Measurements from ENCODE around the gene ATP13A5.

The ATP13A5 gene

GRCh38 chr3:193345431-193345830, 33.1 kb downstream of the ATP13A5 start:
- no peak for DNase-seq (ENCODE audit: low spot score)

GRCh38 chr3:193344486-193344885, 34.1 kb downstream of the ATP13A5 start:
- DNase-seq (ENCODE audit: low spot score): no peak

GRCh38 chr3:193343726-193344222, 34.8 kb downstream of the ATP13A5 start:
- DNase-seq (ENCODE audit: low spot score): no peak

- no peak for DNase-seq (ENCODE audit: low spot score)
These were observed 36.0 kb downstream of the ATP13A5 start for GRCh38 chr3:193342551-193342950.

GRCh38 chr3:193335031-193335430, 43.5 kb downstream of the ATP13A5 start:
- DNase-seq (ENCODE audit: low spot score): no peak

GRCh38 chr3:193333229-193333628, 45.3 kb downstream of the ATP13A5 start:
- DNase-seq (ENCODE audit: low spot score): no peak

- no peak for DNase-seq (ENCODE audit: low spot score)
These were observed 47.9 kb downstream of the ATP13A5 start for GRCh38 chr3:193330555-193331204.

- no peak for DNase-seq (ENCODE audit: low spot score)
These were observed 60.8 kb downstream of the ATP13A5 start for GRCh38 chr3:193317682-193318300.

GRCh38 chr3:193314161-193314560, 64.4 kb downstream of the ATP13A5 start:
- no peak for DNase-seq (ENCODE audit: low spot score)

GRCh38 chr3:193313061-193313958, 65.2 kb downstream of the ATP13A5 start:
- DNase-seq (ENCODE audit: low spot score): no peak

GRCh38 chr3:193310914-193311723, 67.4 kb downstream of the ATP13A5 start:
- DNase-seq (ENCODE audit: low spot score): no peak

- no peak for DNase-seq (ENCODE audit: low spot score)
These were observed 73.2 kb downstream of the ATP13A5 start for GRCh38 chr3:193305356-193305755.

GRCh38 chr3:193301433-193301832, 77.1 kb downstream of the ATP13A5 start:
- no peak for DNase-seq (ENCODE audit: low spot score)

GRCh38 chr3:193297421-193297820, 81.1 kb downstream of the ATP13A5 start:
- no peak for DNase-seq (ENCODE audit: low spot score)

GRCh38 chr3:193295985-193296384, 82.6 kb downstream of the ATP13A5 start:
- DNase-seq (ENCODE audit: low spot score): no peak

GRCh38 chr3:193292386-193292785, 86.2 kb downstream of the ATP13A5 start:
- DNase-seq (ENCODE audit: low spot score): no peak

- no peak for DNase-seq (ENCODE audit: low spot score)
These were observed 107.3 kb downstream of the ATP13A5 start for GRCh38 chr3:193271101-193271840.

GRCh38 chr3:193270451-193270850, 108.1 kb downstream of the ATP13A5 start:
- no peak for DNase-seq (ENCODE audit: low spot score)

- no peak for DNase-seq (ENCODE audit: low spot score)
These were observed 109.1 kb downstream of the ATP13A5 start for GRCh38 chr3:193269343-193270028.

GRCh38 chr3:193262707-193263106, 115.8 kb downstream of the ATP13A5 start:
- DNase-seq (ENCODE audit: low spot score): no peak

- DNase-seq (ENCODE audit: low spot score): no peak
These were observed 116.6 kb downstream of the ATP13A5 start for GRCh38 chr3:193261970-193262369.

All from CD4-positive, alpha-beta T cell treated with Interleukin-15 for 4 hours (primary cell).